NCI-H446 treated with DMSO at 0.1 percent for 48 hours (cell line): ENCODE data around the gene FHIT.
"Not testable (repeated sequence)": the region's sequence is repeated elsewhere in the genome, so short reads cannot be mapped to it uniquely, and the experiment has no call there.

Experiments
- DNase-seq: peaks from one replicate; lab custom pipeline; 2025; lab: John Stamatoyannopoulos, UW

Gene FHIT

DNA sequence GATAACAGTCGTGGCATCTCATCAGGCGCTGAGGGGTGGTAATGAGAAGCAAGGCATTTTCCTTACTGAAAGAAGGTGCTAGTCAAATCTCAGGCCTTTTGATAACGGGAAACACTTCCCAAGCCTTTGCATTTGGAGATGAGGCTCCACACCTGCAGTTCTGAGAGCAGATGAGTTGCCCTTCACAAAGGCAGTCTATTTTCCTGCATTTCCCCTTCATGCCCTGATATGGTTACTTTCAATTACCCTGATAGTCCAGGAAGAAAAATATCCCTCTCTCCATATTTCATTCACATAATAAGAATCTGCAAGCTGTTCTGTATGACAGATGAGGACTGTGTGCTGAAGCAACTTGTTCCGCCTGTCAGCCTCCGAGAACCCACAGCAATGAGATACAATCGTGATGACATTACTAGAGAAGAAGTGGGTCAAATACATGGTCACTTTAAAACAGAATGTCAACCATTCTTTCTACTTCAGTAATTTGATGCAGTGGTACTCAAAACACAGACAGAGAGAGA is 25.0 kb downstream of the FHIT start:
- no peak for DNase-seq

GRCh38 chr3:61224823-61225222 is 26.4 kb downstream of the FHIT start:
- no peak for DNase-seq

DNA sequence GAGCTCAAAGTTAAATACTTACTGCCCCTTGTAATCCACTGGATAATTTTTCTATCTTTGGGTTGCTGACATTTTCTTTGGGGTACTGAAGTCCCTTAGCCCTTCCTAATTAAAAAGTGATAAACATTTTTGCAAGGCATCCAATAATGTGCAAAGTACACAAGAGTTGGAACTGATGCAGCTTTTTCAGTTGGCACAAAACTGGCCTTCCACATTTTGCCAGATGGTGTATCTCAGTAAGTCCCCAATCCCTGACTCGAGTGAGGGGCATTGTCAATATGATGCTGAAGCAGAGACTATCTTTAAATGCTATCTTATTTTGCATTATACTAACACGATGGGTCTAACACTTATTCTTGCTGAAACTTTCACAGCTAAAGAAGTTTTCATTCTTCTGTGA is 27.8 kb downstream of the FHIT start:
- peak; percentile 24 for DNase-seq

GRCh38 chr3:61222467-61222866 is 28.8 kb downstream of the FHIT start:
- no peak for DNase-seq

- no peak for DNase-seq
These were observed 29.4 kb downstream of the FHIT start for GRCh38 chr3:61221759-61222362.

- no peak for DNase-seq
These were observed 32.7 kb downstream of the FHIT start for GRCh38 chr3:61218504-61218903.

DNA sequence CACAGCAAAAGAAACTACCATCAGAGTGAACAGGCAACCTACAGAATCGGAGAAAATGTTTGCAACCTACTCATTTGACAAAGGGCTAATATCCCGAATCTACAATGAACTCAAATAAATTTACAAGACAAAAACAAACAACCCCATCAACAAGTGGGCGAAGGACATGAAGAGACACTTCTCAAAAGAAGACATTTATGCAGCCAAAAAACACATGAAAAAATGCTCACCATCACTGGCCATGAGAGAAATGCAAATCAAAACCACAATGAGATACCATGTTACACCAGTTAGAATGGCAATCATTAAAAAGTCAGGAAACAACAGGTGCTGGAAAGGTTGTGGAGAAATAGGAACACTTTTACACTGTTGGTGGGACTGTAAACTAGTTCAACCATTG is 35.1 kb downstream of the FHIT start:
- DNase-seq: not testable (repeated sequence)

GRCh38 chr3:61202086-61202485 is 49.2 kb downstream of the FHIT start:
- DNase-seq: no peak

DNA sequence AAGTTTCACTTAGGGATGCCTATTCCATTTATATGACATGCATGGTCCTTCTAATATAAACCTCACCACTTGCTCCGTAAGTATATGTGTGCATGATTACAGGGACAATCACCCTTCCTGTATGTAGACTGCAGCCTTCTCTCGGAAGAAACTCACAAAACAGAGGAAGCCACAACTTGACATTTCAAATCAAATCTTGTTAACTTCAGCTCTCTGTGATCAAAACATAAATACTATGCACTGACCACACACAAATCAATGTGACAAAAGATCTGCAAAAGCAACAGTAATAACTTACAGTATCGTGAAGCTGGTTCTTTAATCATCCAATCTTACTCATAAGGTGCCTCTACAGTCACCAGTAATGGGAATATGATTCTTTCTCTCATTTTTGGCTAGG is 50.2 kb downstream of the FHIT start:
- DNase-seq: no peak

DNA sequence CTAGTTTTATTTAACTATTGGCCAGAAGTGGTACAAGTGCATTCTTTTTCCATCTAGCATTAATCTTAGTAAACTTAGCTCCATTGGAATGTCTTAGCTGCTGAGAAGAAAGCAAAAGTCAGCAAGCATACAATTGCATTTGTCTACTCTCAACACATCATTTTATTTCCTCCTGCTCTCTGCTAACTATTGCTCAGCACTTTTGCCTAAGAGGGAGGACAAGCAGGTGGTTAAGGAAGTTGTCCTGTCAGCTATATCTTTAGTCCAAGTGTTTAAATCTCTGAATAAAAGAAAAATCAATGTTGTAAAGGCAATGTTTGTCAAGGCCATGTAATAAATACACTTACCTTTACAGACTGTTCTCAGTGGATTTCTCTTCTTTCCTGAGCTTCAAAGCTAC is 51.0 kb downstream of the FHIT start:
- no peak for DNase-seq

DNA sequence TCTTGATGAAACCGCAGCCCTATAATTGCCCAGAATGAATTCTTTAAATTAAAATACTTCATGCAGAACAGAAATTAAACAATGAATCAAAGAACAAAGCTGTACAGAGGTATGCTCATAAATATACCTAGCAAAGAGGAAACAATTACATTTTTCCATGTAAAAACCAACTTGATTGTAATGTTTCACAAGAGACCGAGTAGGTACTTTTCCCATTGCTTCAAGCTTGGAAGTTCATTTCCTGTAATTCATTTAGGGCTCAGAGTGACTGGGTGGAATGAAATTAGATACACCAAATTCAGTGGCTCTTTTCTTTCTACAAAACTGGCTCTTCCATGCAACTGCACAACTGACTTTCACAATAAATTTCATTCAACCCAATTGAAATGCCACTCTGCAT is 51.4 kb downstream of the FHIT start:
- DNase-seq: no peak

DNA sequence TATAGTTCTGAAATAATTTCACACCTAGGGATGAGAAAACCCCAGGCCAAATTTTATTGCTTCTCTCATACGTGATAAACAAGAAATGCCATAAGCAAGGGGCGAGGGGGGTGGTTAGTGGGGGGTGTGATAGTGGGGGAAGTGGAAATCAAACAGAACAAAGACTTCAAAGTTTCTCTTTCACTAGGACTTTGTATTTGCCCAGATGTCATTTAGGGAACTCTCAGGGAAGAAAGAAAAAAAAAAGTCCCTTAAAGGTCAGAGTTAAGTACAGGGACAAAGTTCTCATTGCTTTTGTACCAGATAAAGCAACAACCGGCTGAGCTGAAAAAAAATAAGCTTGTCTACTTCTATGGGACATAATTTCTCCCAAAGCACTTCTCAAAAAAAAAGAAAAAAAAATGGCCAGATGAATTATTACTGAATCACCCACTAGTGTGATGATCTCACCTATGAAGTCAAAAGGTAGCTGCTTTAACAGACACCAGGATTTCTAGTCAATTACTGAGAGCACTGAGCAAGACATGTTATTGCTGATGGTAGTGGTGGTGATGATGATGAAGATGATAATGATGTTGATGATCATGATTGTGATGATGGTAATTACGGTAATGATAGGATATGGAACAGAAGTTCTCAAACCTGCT is 56.2 kb downstream of the FHIT start:
- no peak for DNase-seq

GRCh38 chr3:61192222-61192621 is 59.0 kb downstream of the FHIT start:
- DNase-seq: no peak

GRCh38 chr3:61190205-61190604 is 61.0 kb downstream of the FHIT start:
- not testable (repeated sequence) for DNase-seq

GRCh38 chr3:61186030-61186429 is 65.2 kb downstream of the FHIT start:
- no peak for DNase-seq

DNA sequence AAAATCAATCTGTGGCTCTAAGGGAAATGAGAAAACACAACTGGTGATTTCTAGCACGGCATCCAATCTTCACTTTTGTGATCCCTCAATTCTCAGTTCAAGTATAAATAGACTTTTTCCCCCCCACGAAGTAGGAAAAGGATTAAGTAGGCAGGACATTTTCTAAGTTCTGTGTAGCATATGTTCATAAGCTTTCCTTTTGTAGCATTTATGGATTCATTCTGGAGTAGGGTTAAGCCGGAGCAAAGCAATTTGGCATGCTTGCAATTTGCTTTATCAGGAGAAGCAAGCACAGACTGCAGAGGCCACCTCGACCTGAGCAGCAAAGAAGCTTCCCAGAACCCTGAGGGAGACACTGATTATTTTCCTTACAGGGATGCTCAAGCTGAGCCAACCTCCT is 66.3 kb downstream of the FHIT start:
- DNase-seq: no peak

GRCh38 chr3:61182662-61183061 is 68.6 kb downstream of the FHIT start:
- no peak for DNase-seq

- peak; percentile 41 for DNase-seq
These were observed 69.4 kb downstream of the FHIT start for GRCh38 chr3:61181874-61182273.

DNA sequence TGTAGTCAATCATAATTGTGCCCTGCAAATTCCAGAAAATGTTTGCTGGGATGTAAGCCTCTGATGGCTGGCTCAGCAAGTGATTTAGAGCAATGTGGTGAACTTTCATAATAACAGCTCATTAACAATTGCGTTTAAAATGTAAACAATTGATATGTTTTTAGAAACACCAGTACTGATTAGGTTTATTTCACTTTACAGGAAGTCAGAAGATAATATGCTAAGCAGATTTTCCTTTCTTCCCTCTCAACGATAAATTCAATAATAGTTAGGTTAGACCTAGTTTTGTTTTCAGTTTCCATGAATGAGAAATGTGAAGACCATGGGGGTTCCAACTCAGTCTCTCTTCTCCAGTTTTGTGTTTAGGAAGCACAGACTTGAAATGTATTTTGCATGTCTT is 71.0 kb downstream of the FHIT start:
- no peak for DNase-seq

- no peak for DNase-seq
These were observed 73.1 kb downstream of the FHIT start for GRCh38 chr3:61178167-61178566.

GRCh38 chr3:61177450-61177849 is 73.8 kb downstream of the FHIT start:
- DNase-seq: no peak

GRCh38 chr3:61173676-61174075 is 77.6 kb downstream of the FHIT start:
- DNase-seq: no peak

GRCh38 chr3:61172684-61173083 is 78.6 kb downstream of the FHIT start:
- DNase-seq: no peak

GRCh38 chr3:61172203-61172602 is 79.0 kb downstream of the FHIT start:
- DNase-seq: no peak
